T1000 (cell line): ENCODE data around the gene DCLRE1A.
"Not testable (repeated sequence)": the region's sequence is repeated elsewhere in the genome, so short reads cannot be mapped to it uniquely, and the experiment has no call there.

Experiments
- DNase-seq: peaks from one replicate; lab custom pipeline; 2025; ENCODE audit warnings: mixed read lengths; lab: John Stamatoyannopoulos, UW

DCLRE1A gene

GRCh38 chr10:113857210-113857609, 3.3 kb upstream of the DCLRE1A start:
- no peak for DNase-seq

- no peak for DNase-seq
Observed at GRCh38 chr10:113856563-113856962, 2.7 kb upstream of the DCLRE1A start.

GRCh38 chr10:113854761-113855588, 1.1 kb upstream of the DCLRE1A start:
- DNase-seq: peak; percentile 68

DNA sequence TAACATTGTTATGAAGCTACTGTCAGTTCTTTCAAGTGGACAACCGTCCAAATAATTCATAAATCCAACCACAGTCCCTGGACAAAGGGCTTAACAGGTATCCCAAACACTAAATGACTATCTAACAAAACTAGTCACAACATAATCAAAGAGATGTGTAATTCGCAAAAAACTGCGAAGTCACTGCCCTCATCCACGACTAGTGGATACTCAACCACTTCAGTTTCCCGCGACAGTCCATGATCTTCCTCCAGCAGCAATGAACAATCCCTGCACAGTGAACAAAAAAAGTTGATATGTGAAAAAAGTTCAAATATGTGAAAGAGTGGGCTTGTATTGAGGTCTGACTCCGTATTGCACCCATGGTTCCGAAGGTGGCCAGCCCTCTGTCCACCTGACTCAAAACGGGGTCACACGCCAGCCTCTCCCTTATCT, 287 bp downstream of the DCLRE1A start:
- no peak for DNase-seq

GRCh38 chr10:113849946-113850345, 3.9 kb downstream of the DCLRE1A start:
- DNase-seq: no peak

GRCh38 chr10:113849140-113849803, 4.6 kb downstream of the DCLRE1A start:
- DNase-seq: no peak

DNA sequence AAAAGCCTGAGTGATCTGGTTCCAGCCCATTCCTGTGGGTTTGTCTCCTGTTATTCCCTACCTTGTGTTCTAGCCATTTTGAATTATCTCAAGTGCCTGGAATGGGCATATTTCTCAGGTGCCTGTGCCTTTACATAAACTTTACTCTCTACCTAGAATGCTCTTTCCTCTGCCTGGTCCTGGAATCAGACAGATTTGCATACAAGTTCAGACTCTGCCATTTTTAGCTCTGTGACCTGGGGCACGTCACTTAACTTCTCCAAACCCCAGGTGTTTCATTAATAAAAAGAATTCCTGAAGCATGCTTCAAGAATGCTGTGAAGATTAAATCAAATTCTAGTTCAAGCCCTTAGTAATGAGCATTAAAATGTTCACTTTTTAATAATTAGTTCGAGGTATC, 7.8 kb downstream of the DCLRE1A start:
- DNase-seq: no peak

DNA sequence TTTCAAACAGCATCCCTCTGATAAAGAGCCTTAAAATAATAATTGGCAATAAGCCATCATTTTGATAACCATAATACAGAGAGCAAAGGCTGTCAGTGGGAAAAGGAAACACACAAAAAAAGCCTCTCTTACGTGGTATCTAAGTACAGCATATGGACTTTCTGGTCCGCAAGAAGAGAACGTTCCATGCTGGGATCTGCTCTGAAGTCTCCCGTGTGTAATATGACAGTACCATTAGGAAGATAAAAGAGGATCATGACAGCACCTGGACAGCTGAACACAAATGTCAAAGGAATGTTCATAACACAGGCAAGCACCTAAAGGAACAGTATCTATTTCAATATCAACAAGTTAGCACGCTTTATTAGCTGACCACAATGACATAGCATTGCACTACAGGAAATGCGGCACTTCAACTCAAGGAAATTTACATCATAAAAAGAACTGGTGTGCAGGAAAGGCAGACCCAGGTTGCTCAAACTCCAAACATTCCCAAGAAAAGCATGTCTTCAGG, 9.9 kb downstream of the DCLRE1A start:
- DNase-seq: no peak

DNA sequence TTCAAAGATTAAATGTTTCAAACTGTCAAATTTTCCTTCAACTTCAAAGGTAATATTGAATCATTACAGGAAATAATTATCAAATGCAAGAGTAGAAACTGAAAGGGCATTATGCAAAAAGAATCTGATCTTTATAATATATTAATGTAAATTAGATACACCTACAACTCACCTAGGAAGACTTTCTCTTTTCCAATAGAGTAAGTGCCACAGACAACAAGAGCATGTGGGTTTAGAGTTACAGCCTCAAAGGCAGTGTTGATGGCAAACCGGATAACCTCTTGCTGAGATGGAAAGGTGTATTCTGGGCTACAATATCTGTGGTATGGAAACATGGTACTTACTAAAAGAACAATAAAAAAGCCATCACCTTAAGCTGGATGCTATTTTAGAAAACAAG, 11.7 kb downstream of the DCLRE1A start:
- DNase-seq: no peak

DNA sequence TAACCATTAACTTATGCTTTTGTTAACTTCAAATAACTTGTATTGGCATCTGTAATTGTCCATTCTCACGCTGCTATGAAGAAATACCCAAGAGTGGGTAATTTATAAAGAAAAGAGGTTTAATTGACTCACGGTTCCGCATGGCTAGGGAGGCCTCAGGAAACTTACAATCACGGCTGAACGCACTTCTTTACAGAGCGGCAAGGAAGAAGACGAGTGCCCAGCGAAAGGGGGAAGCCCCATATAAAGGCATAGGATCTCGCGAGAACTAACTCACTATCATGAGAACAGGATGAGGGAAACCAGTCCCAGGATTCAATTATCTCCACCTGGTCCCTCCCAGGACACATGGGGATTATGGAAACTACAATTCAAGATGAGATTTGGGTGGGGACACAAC, 25.3 kb downstream of the DCLRE1A start:
- DNase-seq: not testable (repeated sequence)

DNA sequence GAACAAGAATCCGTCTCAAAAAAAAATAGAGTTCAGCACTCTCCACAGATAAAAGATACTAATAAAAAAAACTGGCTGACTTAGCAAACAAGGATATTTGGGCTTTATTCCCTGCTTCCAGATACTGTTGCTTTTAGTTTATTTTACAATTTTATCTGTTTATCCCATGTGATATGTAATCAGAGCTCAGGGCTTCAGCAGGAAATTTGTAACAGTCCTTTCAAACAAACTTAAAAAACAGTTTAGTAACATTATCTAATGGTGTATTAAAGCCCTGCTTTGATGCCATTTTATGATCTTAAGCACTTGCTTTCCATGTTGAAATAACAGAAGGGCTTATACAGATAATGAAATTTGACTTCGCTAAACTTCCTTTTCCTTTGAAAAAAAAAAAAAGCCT, 28.1 kb downstream of the DCLRE1A start:
- DNase-seq: no peak

- DNase-seq: no peak
Observed at GRCh38 chr10:113823389-113823788, 30.5 kb downstream of the DCLRE1A start.

- DNase-seq: no peak
Observed at GRCh38 chr10:113822174-113822573, 31.7 kb downstream of the DCLRE1A start.

DNA sequence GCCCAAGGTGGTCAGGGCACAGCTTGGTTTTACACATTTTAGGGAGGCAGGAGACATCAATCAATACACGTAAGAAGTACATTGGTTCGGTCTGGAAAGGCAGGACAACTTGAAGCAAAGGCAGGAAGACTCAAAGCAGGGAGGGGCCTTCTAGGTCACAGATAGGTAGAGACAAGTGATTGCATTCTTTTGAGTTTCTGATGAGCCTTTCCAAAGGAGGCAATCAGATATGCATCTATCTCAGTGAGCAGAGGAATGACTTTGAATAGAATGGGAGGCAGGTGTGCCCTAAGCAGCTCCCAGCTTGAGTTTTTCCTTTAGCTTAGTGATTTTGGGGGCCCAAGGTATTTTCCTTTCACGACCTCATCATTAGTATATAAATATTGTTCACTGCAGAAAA, 32.6 kb downstream of the DCLRE1A start:
- DNase-seq: not testable (repeated sequence)

DNA sequence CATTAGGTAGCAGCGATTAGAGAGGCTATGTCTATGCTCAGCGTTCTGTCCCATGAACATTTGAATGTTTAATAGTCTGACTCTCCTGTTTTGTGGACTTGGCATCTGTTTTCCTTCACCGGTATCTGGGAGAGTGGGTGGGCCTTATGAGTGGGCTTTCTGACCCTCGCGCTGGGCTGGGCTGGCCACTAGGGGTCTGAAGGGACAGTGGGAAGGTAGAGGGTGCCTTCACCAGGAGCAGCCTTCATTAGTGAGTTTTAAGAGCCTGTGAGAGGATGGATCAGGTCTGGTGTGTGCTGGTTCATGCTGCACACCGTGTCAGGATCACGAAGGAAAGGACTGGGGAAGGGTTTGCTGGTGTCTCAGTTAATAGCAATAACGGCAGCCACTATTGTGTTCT, 33.4 kb downstream of the DCLRE1A start:
- DNase-seq: no peak

DNA sequence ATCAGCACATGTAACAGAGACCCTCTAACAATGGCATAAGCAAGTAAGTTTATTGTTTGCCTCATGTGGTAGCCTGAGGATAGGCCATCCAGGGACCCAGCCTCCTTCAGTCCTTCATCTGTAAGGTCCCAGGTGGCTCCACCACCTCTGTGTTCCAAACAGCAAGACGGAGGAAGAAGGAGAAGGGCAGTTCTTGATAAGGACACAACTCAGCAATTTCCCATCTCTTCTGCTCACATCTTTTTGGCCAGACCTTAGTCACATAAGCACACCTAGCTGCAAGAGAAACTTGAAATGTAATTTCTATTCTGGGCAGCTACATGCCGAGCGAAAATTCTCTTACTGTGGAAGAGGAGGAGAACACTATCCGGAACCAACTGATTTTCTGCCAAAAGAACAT, 33.9 kb downstream of the DCLRE1A start:
- no peak for DNase-seq

- DNase-seq: not testable (repeated sequence)
Observed at GRCh38 chr10:113814700-113815099, 39.2 kb downstream of the DCLRE1A start.

DNA sequence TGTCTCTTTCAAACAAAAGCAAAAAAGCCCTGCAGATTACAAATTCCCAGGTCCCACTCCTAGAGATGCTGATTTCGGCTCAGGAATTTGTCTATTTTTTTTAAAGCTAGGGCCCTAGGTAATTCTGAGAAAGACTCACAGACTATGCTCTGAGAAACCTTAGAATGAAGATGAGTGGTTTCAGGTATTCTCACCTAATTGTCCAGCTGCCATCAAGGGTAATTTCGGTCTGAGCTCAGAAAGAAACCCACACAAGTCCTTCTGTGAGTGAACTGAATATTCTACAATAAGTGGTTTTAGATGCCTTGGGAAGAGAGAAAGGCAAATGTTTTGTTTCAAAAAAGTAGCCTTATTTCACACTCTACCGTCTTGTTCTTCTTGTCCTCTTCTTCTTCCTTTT, 45.7 kb downstream of the DCLRE1A start:
- no peak for DNase-seq

- no peak for DNase-seq
Observed at GRCh38 chr10:113806503-113806902, 47.4 kb downstream of the DCLRE1A start.

- no peak for DNase-seq
Observed at GRCh38 chr10:113802997-113803396, 50.9 kb downstream of the DCLRE1A start.

- no peak for DNase-seq
Observed at GRCh38 chr10:113801569-113801968, 52.3 kb downstream of the DCLRE1A start.

DNA sequence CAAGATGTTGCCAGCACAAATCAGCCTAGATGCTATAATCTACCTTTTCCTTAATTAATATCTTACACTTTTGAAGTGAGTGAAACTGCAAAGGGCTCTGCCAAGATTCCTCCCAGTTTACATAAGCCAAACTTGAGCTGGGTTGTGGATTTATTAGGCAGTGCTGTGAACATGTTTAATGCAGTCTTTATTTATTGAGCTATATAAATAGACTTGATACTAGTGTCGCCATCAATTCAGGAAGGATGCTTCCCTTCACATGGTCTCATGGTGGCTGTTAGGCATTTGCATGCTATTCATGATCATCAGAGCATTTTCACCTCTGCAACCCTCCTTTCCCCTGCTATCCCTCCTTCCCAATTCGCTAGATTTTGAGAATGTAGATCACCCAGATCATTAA, 62.2 kb downstream of the DCLRE1A start:
- DNase-seq: no peak

- peak; percentile 66 for DNase-seq
Observed at GRCh38 chr10:113788604-113789083, 65.2 kb downstream of the DCLRE1A start.
